CD4-positive, alpha-beta T cell treated with Interleukin-1 beta for 1 hour (primary cell): ENCODE data around the gene DYRK2.
A peak's percentile ranks its signal among the peaks of the same experiment; 100 is the strongest.
"Not testable (repeated sequence)": the region's sequence is repeated elsewhere in the genome, so short reads cannot be mapped to it uniquely, and the experiment has no call there.

Source experiments
- DNase-seq, 2 donors: peaks; one replicate each; pipeline ENCODE4 v3.0.0-alpha.2; 2020 to 2022

Gene DYRK2

DNA sequence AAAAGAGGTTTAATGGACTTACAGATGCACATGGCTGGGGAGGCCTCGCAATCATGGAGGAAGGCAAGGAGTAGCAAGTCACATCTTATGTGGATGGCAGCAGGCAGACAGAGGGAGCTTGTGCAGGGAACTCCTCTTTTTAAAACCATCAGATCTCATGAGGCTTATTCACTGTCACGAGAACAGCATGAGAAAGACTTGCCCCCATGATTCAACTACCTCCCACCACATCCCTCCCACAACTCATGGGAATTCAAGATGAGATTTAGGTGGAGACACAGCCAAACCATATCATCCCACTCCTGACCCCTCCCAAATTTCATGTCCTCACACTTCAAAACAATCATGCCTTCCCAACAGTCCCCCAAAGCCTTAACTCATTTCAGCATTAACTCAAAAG, 24.0 kb downstream of the DYRK2 start:
- not testable (repeated sequence) for DNase-seq

DNA sequence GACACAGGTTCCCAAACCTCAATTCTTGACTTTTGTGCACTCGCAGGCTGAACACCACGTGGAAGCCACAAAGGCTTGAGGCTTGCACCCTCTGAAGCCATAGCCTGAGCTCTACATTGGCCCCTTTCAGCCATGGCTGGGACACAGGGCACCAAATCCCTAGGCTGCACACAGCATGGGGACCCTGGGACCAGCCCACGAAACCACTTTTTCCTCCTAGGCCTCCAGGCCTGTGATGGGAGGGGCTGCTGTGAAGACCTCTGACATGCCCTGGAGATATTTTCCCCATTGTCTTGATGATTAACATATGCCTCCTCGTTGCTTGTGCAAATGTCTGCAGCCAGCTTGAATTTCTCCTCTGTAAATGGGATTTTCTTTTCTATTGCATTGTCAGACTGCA, 25.0 kb downstream of the DYRK2 start:
- DNase-seq: not testable (repeated sequence)

DNA sequence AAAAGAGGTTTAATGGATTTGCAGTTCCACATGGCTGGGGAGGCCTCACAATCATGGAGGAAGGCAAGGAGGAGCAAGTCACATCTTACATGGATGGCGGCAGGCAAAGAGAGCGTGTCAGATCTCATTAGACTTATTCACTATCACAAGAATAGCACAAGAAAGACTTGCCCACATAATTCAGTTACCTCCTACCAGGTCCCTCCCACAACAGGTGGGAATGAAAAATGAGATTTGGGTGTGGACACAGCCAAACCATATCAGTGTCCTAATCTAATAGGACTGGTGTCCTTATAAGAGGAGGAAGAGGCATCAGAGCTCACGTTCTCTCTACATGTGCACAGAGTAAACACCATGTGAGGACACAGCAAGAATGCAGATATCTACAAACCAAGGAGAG, 25.9 kb downstream of the DYRK2 start:
- DNase-seq: no peak

DNA sequence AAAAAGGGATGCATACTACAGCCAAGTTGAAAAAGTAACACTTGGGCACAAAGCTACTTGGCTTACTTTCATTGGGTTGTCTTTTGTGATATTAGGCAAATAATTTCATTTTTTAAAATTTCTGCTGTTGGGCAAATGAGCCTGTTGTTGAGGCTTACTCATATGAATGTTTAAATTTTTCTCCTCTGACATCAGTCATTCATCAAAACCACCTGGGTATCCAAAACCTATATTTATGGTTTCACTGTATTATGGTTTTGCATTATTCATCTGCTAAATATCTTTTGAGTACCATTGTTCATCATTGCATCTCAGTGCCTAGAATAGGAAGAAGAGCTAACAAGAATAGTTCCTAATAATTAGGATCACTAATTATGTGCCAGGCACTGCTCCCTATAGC, 28.1 kb downstream of the DYRK2 start:
- no peak for DNase-seq

DNA sequence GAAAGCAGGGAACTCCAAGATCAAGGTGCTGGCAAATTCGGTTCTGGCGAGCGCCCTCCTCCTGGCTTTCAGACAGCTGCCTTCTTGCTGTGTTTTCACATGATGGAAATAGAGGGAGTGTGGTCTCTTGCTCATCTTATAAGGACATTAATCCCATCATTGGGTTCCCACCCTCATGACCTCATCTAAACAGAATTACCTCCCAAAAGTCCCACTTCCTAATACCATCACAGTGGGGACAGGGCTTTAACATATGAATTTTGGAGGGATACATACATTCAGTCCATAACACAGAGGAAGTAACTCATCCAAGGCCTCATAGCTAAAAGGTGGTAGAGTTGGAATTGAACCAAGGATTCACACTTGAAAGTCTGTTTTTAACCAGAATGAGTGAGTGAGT, 28.6 kb downstream of the DYRK2 start:
- DNase-seq: no peak

DNA sequence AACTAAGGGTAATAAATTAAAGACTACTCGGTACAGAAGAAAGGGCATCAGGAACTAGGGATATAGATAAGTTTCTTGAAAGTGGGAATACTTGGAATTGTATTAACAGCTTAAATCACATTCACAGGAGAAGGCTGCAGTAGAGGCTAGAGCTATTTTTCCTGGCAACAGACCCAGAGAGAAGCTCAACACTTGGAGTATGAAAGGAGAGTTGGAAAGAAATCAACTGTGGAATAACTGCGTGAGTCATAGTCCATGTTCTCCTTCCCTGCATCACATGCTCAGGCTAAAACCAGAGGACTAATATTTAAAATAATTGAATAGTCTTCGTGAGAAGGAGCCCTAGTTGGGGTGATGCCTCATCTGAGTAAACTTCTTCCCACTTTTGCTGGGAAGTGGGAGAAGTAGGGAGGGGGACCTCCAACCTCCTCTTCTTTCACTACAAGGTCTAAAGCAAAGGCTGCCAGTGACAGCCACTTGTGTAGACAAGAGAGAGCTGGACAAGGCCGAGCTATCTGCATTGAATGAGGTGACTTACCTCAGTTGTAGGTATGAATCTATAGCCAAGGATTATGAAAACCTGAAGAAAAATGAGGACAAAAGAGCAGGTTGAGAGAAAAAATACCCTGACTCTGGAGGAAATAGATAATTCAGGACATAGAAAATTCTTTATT, 32.7 kb downstream of the DYRK2 start:
- DNase-seq: no peak

DNA sequence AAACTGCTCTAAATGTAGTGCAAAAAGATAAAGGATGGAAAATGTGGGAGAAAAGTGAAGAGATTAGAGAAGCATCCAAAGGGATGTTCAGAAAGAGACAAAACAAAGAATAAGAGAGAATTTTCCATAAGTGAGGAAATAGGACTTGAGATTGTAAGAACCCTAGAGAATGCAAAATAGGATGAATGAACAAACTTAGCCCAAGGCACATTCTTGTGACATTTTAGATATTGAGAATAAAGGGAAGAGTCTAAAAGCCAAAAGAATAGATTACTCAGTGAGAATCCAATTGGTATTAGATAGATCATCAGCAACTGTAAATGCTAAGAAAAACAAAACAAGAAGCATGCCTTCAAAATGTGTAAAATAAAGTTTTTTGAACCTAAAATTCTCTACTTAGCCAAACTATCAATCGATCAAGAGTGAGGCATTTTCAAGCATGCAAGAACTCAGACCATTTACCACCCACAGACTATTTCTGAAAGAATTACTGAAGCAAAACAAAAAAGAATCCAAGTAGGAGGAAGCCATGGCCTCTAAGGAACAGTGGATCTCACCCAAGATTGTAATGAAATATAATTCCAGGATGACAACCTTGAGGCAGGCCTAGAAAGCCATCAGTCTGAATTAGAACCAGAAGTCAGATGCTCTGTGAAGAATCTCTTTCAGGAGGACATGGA, 33.5 kb downstream of the DYRK2 start:
- no peak for DNase-seq

DNA sequence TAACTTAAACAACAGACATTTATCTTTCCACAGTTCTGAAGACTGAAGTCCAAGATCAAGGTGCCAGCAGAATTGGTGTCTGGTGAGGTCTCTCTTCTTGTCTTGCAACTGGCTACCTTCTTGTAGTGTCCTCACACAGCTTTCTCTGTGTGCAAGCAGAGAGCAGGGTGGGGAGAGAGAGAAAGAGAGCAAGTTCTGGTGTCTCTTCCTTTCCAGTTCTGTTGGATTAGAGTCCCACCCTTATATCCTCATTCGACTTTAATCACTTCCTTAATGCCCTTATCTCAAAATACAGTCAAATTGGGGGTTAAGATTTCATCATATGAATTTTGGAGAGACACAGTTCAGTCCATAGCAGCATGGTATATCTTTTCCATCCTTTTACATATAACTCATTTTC, 40.8 kb downstream of the DYRK2 start:
- DNase-seq: no peak

DNA sequence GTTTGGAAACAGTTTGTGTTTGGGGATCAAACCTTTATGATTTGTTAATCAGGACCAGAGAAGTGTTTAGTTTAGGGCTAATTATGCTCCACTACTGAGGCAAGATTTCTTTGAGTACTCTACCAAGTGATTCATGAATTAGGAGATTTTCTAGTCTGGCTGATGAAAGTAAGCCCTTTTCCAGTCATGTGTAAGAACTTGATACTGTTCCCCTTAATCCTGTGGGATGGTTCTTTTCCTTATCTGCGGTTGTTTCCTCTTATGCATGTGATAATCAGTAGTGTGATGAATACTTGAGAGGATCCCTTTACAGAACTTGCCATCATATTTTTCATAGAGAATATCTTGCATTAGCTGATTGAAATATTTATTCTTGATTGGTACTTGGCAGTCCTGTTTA, 42.1 kb downstream of the DYRK2 start:
- DNase-seq: no peak

DNA sequence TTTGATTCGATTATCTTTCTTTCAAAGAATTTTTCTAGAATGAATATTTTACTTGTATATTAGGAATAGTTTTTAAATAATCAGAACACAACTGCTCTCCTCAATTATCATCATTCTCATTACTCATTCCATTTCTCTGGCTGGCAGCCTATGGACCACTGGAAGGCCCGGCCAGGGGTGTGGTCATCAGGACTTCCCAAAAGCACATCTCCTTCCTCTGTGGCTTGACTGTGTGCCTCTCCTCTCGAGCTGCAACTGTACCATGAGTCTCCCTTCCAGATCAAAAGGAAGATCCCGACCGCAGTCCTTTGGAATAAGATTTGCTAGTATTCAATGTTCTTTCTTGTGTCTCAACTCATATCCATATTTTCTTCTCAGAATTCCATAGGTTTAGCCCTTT, 42.7 kb downstream of the DYRK2 start:
- DNase-seq: no peak

DNA sequence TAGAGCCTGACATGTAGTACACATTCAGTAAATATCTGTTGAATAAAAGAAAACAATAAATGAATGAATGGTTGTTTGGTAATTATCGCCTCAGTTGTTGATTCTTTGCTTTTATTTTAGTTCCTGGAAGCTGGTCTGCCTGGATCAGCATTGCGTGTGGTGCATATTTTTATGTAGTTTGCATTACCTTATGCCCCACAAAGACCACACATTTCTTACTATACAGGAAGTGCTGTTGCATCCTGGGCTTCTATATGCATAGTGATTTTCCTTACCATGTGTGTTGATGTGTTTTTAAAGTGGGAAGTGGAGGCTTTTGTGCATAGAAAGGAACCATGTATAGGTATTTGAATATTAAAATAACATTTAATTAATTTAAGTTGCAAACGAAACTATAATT, 43.6 kb downstream of the DYRK2 start:
- DNase-seq: no peak

DNA sequence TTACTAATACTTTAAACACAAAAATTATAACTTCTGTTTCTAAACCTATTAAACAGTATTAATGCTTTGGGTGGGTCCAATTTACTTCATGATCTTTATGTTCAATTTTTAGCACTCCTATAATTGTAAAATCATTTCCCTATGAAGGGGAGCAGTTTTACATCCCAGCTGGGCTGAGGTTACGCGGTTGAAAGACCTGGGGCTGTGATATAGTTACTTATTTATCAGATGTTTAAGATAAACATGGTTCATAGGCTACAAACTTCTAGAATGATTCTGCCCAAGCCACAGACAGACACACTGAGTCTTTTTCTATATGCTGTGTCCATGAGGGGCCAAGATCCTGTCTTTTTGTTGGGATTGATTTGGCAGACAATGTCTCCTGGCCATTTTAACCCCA, 44.4 kb downstream of the DYRK2 start:
- DNase-seq: no peak

DNA sequence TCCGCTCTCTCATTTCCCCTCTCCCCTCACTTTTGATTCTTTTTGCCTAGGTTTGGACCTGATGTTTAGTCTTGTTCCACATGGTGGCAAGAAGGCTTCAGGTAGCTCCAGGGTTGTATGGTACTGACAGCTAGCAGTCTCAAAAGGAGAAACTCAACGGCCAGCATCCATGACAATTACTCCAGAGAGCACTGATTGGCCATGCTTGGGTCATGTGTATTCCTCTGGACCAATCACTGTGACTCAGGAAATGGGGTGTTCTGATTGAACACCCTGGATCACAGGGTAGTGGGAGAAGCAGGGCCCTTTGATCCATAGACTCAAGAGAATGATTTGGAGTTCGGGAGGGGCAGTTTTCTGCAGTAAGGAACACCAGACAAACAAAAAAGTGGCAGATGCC, 45.3 kb downstream of the DYRK2 start:
- no peak for DNase-seq

DNA sequence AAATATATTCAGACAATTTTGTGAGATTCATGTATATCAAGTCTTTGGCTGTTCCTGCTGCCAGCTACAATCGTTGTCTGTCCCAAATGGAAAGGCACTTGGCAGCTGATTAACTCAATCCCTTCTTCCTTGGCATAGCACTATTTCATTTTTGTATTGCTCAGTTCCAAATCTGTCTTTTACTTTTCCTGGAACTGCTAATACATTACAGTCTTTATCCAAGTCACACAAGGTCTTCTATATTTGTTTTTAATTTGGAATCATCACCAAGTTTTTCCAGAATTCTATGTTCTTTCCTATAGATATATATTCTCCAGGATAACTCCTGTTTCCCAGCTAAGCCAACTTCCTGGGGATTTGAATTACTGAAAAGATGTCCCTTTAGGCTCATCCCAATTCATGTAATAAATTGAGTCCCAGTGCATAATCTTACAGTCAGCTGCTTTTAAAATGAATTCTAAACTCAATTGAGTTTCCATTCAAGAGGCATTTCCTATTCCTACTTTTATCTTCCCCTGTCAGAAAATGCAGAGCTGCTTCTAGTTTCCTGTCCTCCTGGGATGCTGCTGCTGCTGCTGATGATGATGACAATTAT, 45.9 kb downstream of the DYRK2 start:
- no peak for DNase-seq

DNA sequence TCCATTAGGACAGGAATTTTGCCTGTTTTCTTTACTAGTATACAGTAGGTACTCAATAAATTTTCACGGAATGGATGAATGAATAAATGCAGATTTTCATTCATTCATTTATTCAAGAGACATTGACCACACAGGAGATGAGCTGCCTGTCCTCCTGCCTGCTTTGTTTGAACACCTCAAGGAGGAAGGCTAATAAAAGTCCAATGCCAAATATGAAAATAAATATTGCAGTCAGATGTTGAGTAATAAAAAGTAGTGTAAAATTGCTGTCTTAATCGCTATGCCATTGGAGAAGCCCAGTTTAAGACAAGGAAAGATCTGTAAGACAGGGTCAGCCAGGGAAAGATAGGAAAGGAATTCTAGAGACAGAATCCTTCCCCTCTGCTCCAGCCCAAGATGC, 47.4 kb downstream of the DYRK2 start:
- no peak for DNase-seq

DNA sequence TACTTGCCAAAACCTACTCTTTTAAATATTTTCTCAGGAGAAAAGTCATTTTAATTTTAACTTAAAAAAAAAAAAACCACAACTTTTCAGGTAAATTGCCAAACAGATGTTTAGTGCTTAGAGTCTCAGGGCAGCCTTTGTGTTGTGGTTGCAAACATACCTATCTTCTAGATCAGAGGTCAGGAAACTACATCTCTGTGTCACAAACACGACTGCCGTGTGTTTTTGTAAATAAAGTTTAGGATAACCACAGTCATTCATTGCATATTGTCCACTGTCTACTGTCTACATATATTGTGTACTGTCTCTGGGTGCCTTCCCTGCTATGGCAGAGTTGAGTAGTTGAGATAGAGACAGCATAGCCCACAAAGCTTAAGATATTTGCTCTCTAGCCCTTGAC, 48.9 kb downstream of the DYRK2 start:
- DNase-seq: peak; percentile 2 to 40

DNA sequence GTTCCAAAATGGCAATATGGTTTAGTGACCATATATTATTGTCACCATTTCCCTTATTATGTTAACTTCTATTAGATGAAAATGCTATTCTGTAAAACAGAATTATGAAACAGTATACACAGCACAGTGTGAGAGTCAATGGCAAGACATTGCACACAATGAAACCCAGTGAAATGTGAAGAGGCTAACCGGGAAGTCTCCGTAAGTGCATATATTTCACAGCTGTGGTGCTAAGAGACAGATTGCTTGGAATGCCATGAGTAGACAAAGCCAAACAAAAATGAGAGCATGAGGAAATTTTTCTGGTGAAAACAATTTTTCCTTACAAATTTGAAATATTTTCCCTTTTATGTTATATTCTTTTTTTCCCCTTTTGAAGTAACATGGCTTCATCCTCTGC, 49.4 kb downstream of the DYRK2 start:
- DNase-seq: no peak

DNA sequence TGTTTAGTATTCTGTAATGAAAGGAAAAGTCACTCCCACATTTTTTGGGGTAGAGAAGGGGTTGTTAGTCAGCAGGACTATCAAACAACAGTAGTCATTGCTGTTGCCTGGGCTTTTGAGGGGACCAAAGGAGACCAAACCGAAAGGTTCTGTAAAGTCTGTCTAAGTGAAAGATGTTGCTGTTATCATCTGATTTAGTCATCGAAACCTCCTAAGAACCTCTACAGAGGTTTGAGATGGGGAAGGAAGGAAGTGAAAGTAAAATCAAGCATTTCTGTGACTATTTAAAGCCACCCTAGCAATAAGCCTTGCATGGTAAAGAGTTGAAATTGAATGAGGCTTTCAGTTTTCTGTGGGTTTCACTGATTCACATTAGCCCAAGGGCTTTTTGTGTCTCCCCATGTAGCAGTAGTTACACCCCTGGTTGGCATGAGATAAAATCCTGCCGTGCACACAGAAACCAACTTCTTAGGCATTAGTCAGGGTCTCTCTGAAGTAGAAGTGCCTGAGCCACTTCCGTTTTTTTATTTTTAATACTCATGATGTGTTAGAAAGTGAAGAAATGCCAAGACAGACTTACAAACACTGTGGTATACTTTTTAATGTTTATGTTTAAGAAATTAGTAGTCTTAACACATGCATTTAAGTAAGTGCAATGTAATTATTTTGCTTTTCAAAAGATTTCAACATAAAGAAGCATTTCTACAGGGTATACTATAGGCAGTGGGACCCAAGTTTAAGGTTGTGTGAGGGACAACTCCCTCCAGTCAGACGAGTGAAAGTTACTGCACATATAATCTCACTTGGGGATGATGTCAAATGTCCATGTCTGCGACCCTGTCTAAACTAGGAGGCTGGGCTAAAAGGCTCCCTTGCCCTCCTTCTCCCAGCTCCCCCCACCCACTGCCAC, 50.4 kb downstream of the DYRK2 start:
- DNase-seq: peak; percentile 34 to 51

DNA sequence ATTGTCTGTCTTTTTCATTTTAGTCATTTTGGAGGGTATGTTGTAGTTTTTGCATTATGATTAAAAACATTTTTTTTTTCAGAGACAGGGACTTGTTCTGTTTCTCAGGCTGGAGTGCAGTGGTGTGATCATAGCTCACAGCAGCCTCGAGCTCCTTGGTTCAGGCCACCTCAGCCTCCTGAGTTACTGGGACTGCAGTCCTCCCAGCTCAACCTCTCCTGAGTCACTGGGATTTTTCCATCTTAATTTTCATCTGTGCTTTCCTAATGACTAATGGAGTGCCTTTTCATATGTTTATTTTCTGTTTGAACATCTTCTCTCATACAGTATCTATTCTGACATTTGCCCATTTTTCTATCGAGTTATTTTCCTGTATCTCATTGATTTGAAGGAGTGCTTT, 52.6 kb downstream of the DYRK2 start:
- no peak for DNase-seq

DNA sequence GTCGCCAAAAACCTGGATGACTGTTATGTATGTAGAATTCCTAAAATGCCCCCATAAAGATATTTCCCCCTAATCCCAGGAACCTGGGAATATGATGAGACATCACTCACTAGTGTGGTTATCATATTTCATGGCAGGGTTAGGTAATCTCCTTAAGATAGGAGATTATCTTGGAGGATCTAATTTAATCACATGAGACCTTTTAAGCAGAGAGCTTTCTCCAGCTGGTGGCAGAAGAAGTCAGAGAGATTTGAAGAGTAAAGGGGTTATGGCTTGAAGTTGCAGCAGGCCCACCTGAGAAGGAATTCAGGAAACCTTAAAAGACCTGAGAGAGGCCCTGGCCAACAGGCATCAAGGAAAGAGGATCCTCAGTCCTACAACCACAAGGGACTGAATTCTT, 53.6 kb downstream of the DYRK2 start:
- DNase-seq: no peak

DNA sequence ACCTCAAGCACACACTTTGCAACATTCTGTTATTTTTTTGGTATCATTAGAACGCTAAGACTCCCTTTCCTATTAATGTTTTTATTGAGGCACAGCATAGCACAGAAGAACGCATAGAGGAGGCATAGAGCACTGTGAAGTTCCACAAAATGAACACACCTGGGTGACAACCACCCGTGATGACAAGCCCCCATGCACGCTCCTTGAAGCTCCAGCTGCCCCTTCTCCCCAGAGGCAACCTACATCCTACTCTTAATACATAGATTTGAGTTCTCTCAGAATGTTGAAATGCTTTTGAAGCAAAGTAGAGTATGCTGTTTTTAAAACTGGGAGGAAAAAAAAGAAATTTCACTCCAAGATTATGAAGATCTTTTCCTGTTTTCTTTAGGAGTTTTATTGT, 55.5 kb downstream of the DYRK2 start:
- DNase-seq: no peak

DNA sequence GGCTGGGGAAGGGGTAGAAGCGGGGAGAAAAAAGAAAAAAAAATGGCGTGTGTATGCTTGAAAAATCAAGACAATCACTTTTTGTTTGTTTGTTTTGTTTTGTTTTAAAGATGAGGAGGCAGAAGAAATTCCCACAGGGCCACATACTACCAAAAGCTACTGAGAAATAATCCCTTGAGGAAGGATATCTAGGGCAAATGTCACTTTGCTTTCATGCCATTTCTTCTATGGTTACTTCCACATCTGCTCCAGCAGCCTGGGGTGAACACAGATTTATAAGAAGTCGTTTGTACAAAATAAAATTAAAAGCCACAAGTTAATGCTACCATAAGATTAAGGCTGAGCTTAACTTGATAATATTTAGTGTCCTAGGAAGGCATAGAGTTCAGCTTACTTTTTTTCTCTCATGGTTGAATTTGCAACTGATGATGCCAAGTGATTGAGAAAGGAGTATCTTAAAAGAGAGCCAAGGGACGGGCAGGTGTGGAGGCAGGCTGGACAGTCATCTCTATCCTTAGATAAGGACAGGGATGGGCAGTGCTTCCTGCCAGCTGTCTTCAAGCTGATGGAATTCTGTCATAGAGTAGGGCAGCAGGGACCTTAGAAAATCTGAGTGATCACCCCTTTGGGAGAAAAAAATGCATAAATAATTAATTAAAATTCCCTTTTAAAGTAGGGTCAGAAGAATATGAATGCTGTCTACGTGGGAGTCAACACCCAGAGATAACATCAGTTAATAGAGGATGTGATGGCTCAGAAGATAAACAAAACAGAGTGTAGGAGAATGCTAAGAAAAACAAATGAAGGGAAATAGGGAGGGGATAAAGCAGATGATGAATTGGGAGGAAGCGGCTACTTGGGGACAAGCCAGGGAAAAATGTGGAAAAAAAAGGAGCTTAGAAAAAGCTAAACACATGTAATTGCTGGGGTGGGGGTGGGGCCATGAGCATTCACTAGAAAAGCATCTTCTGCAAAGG, 57.1 kb downstream of the DYRK2 start:
- DNase-seq: no peak
